Ishikawa (cell line): Measurements from ENCODE around the gene PPP1R37.

Experiments used
- CEBPB ChIP-seq: IDR thresholded peaks from 2 replicates; pipeline ENCODE4 v1.6.1; 2012
- CREB1 ChIP-seq: IDR thresholded peaks from 2 replicates; pipeline ENCODE4 v1.6.1; 2012; ENCODE audit warnings: low read depth
- EGR1 ChIP-seq: IDR thresholded peaks from 2 replicates; pipeline ENCODE4 v1.6.1; 2012
- EP300 ChIP-seq: IDR thresholded peaks from 2 replicates; pipeline ENCODE4 v1.6.1; 2012; ENCODE audit warnings: borderline replicate concordance
- FOXM1 ChIP-seq: IDR thresholded peaks from 2 replicates; pipeline ENCODE4 v1.6.1; 2012; ENCODE audit warnings: low read depth, borderline replicate concordance
- MAX ChIP-seq: IDR thresholded peaks from 2 replicates; pipeline ENCODE4 v1.6.1; 2012
- NFIC ChIP-seq: IDR thresholded peaks from 2 replicates; pipeline ENCODE4 v1.6.1; 2012
- RAD21 ChIP-seq: IDR thresholded peaks from 2 replicates; pipeline ENCODE4 v1.6.1; 2012; ENCODE audit warnings: low read depth
- REST ChIP-seq: IDR thresholded peaks from 2 replicates; pipeline ENCODE4 v1.6.1; 2012; ENCODE audit warnings: low read depth, mild to moderate bottlenecking
- TAF1 ChIP-seq: IDR thresholded peaks from 2 replicates; pipeline ENCODE4 v1.6.1; 2012; ENCODE audit warnings: low read depth, mild to moderate bottlenecking
- TCF12 ChIP-seq: IDR thresholded peaks from 2 replicates; pipeline ENCODE4 v1.6.1; 2012; ENCODE audit warnings: low read depth
- TEAD4 ChIP-seq: IDR thresholded peaks from 2 replicates; pipeline ENCODE4 v1.6.1; 2012
- USF1 ChIP-seq: IDR thresholded peaks from 2 replicates; pipeline ENCODE4 v1.6.1; 2012
- YY1 ChIP-seq: IDR thresholded peaks from 2 replicates; pipeline ENCODE4 v1.6.1; 2012; ENCODE audit warnings: low read depth
- ZBTB7A ChIP-seq: IDR thresholded peaks from 2 replicates; pipeline ENCODE4 v1.6.1; 2012; ENCODE audit warnings: low read depth

The PPP1R37 gene

GRCh38 chr19:45049073-45049736 lies 43.8 kb upstream of the PPP1R37 start:
- no peak for TF ChIP-seq YY1

- TF ChIP-seq ZBTB7A = no peak
- no peak for TF ChIP-seq EGR1
- TF ChIP-seq TAF1 = no peak
- no peak for TF ChIP-seq USF1
- no peak for TF ChIP-seq RAD21
- TF ChIP-seq TCF12 = no peak
- no peak for TF ChIP-seq YY1
- no peak for TF ChIP-seq NFIC
- no peak for TF ChIP-seq EP300
- no peak for TF ChIP-seq CEBPB
- no peak for TF ChIP-seq MAX
- TF ChIP-seq TEAD4 = no peak
- TF ChIP-seq FOXM1 = no peak
- TF ChIP-seq REST = no peak
Measured at GRCh38 chr19:45050036-45050435, 42.9 kb upstream of the PPP1R37 start.

- TF ChIP-seq RAD21 = no peak
- TF ChIP-seq TCF12 = no peak
- TF ChIP-seq FOXM1 = no peak
- no peak for TF ChIP-seq MAX
- no peak for TF ChIP-seq CEBPB
Measured at GRCh38 chr19:45051929-45052579, 40.9 kb upstream of the PPP1R37 start.

GRCh38 chr19:45056831-45057230 lies 36.1 kb upstream of the PPP1R37 start:
- TF ChIP-seq FOXM1 (no peak), CREB1 (no peak), EP300 (no peak), MAX (no peak), EGR1 (no peak), YY1 (no peak), REST (no peak), TEAD4 (no peak), RAD21 (no peak), ZBTB7A (no peak), USF1 (no peak), CEBPB (no peak), TAF1 (no peak), NFIC (no peak), TCF12 (no peak)

- TF ChIP-seq YY1 (no peak), USF1 (no peak), MAX (no peak), RAD21 (no peak), NFIC (no peak), TEAD4 (no peak), EP300 (no peak), TCF12 (no peak), ZBTB7A (no peak)
Measured at GRCh38 chr19:45057444-45057843, 35.5 kb upstream of the PPP1R37 start.
